Tibial nerve (tissue), 4 donors: ENCODE measurements around the gene TUSC2.

Source experiments
- EP300 ChIP-seq, 2 donors: sonication (generic); formaldehyde crosslinking; IDR thresholded peaks; one replicate each; pipeline ENCODE4 v1.6.1; 2017; ENCODE audit warnings: antibody characterized with exemption in 2 of 2, mild to moderate bottlenecking in 1 of 2
- POLR2A ChIP-seq, 2 donors: fragments of 450-650 bp; IDR thresholded peaks; one replicate each; pipeline ENCODE4 v1.6.1; 2017; ENCODE audit warnings: antibody characterized with exemption in 2 of 2, mild to moderate bottlenecking in 2 of 2, moderate library complexity in 2 of 2
- TF ChIP-seq, protein P1 (sequence below), 5 experiments: fragments of 200-600 bp in 3 of 5; fragments of 450-650 bp in 2 of 5; sonication (generic) in 3 of 5; IDR thresholded peaks; one replicate each; pipeline ENCODE4 v1.5.1; 2016 to 2019; ENCODE audit warnings: antibody characterized with exemption in 5 of 5, mild to moderate bottlenecking in 3 of 5, moderate library complexity in 2 of 5

DNA sequence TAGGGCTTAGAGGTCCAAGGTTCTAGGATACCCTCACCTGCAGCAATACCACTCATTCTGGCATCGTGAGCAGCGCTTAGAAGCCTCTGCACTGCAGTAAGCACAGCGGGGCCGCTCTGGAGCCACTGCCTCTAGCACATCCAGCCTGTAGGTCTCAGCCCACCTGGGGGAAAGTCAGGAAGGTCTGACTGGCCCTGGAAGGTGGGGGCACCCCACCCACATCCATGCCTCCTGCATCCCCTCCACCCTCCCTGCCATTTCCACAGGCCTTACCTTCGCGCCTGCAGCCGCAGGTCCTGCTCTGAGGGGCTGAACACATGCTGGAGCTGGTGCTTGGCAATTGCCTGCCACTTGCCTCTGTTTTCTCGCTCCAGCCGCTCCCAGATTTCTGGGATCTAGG, 13.5 kb upstream of the TUSC2 start:
- TF ChIP-seq, protein P1, sequence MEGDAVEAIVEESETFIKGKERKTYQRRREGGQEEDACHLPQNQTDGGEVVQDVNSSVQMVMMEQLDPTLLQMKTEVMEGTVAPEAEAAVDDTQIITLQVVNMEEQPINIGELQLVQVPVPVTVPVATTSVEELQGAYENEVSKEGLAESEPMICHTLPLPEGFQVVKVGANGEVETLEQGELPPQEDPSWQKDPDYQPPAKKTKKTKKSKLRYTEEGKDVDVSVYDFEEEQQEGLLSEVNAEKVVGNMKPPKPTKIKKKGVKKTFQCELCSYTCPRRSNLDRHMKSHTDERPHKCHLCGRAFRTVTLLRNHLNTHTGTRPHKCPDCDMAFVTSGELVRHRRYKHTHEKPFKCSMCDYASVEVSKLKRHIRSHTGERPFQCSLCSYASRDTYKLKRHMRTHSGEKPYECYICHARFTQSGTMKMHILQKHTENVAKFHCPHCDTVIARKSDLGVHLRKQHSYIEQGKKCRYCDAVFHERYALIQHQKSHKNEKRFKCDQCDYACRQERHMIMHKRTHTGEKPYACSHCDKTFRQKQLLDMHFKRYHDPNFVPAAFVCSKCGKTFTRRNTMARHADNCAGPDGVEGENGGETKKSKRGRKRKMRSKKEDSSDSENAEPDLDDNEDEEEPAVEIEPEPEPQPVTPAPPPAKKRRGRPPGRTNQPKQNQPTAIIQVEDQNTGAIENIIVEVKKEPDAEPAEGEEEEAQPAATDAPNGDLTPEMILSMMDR (IDR thresholded peaks at IDR 0.05), result no peak
- TF ChIP-seq POLR2A (IDR thresholded peaks at IDR 0.05), result no peak
- no peak for TF ChIP-seq EP300 (IDR thresholded peaks at IDR 0.05)
